Cerebellar nuclear complex (tissue), 1 donor: ENCODE results near the gene CFL2.
"Not testable (repeated sequence)": the region's sequence is repeated elsewhere in the genome, so short reads cannot be mapped to it uniquely, and the experiment has no call there.

ENCODE experiments used
- DNase-seq, 2 experiments: peaks; one replicate each; lab custom pipeline; 2025; lab: John Stamatoyannopoulos, UW

CFL2 gene

DNA sequence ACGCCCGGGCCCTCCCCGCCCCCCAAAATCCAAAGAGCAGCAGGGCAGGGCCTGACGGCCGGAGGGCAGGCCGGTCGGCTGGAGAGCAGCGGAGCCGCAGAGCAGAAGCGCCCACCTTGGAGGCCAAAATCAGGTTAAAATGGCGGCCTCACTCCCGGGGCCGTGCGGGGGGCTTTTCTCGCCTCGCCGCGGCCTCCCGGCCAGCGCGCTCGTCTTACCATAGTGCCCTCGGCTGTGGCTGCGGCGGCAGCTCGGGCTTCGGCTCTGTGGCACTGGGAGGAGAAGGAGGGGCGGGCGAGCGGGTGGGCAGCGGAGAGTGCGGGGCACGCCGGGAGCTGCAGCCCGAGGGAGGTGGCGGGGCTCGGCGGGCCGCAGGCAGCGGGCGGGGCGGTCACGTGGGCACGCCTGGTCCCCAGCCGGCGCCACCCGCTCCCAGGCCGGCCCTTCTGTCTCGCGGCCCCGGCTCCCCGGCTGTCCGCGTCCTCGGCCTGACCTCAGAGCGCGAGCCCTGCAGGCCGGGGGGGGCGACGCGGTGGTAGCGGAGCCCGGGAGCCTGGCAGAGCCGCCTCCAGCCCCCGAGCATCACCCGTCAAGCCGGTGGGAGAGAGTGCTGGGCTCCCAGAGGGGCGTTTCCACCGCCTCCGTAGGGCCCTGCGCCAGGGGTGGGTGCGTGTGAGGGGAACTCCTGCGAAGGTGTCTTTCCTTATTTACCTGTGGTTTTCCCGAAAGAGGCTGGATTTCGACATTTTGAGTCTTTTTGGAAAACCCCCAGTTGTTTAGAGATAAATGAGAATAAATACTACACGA lies at the start of gene CFL2:
TSS of gene CFL2 (minus strand) at position 274 of the 807 bp plus-strand sequence. CDS start at position 221, 53 bp downstream.
- peak; percentile 12 to 54 for DNase-seq

GRCh38 chr14:34755215-34755614 lies 40.8 kb upstream of the CFL2 start:
- no peak for DNase-seq

GRCh38 chr14:34754687-34755086 lies 40.3 kb upstream of the CFL2 start:
- DNase-seq, result no peak

DNA sequence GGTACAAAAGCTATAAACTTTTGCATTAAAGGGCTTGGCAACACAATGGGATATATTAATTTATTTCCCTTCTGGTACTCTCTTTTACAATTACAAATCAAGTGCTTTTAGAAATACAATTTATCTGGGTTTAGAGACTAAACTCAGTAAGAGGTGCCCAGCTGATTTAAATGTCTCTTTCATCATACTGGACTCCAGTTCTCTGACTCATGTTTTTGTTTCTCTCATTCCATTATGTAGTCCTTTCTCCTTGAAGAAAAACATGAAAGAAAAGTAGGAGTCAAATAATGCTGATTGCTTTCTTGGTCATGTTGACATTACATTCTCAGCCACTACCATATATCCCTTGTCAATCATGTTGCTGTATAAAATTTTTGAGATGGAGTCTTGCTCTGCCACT lies 36.3 kb upstream of the CFL2 start:
- no peak for DNase-seq

DNA sequence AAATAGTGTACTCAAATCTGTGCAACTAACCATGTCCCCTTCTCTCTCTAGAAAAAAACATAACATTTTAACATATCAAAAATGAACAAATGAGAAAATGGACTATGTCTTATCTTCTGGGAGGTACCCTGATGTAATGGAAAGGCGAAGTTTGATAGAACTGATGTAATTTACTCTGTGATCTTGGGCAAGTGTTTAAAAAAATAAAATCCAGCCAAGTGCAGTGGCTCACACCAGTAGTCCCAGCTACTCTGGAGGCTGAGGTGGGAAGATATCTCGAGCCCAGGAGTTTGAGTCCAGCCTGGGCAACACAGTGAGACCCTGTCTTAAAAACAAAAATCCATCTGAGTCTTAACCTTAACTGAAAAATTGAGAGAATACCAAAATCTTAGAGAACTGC lies 35.8 kb upstream of the CFL2 start:
- DNase-seq, result no peak

GRCh38 chr14:34749408-34749807 lies 35.0 kb upstream of the CFL2 start:
- DNase-seq, result no peak

DNA sequence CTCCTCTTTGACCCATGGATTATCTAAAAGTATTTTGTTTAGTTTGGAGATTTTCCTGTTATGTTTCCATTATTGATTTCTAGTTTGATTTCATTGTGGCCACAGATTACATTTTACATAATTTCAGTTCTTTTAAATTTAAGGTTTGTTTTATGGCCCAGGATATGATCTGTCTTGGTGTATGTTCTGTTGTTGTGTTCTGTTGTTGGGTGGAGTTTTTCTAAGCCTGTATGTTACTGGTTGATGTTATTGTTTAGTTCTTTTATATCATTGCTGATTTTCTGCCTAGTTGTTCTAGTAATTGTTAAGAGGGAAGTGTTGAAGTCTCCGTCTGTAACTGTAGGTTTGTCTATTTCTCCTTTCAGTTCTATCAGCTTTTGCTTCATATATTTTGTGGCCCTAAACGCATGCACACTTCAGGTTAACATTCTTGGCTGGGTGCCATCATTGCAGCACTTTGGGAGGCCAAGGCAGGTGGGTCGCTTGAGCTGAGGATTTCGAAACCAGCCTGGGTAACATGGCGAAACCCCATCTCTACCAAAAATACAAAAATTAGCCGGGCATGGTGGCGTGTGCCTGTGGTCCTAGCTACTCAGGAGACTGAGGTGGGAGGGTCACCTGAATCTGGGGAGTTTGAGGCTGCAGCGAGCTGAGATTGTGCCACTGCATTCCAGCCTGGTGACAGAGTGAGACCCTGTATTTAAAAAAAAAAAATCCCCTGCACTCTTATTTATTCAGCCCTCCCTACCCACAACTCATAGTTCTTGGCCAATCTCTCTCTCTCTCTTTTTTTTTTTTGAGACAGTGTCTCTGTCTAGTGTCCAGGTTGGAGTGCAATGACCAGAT lies 28.1 kb upstream of the CFL2 start:
- DNase-seq, result no peak

DNA sequence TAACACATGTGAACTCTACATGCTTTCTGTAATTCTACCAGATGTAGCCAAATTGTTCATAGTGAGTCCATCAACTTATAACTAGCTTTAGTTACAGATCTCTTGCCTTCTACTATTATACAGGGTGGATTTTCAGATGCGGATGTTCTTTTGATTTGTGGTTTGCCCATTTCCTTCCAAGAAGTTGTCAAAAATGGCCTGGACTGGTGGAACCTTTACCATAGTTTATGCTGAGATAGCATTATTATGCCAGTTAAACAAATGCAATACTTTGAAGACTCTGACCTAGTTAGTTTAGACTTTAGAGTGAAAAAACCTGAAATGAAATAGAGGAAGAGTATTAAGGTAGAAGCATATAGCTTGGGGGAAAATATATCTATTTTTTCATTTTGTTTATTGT lies 27.4 kb upstream of the CFL2 start:
- DNase-seq, result no peak

GRCh38 chr14:34740139-34740538 lies 25.7 kb upstream of the CFL2 start:
- not testable (repeated sequence) for DNase-seq

DNA sequence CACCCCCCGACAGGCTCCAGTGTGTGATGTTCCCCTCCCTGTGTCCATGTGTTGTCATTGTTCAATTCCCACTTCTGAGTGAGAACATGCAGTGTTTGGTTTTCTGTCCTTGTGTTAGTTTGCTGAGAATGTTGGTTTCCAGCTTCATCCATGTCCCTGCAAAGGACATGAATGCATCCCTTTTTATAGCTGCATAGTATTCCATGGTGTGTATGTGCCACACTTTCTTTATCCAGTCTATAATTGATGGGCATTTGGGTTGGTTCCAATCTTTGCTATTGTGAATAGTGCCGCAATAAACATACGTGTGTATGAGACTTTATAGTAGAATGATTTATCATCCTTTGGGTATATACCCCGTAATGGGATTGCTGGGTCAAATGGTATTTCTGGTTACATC lies 22.7 kb upstream of the CFL2 start:
- DNase-seq, result not testable (repeated sequence)

GRCh38 chr14:34733245-34733644 lies 18.9 kb upstream of the CFL2 start:
- no peak for DNase-seq

GRCh38 chr14:34732802-34733201 lies 18.4 kb upstream of the CFL2 start:
- no peak for DNase-seq

- no peak for DNase-seq
Observed at GRCh38 chr14:34723867-34724266, 9.5 kb upstream of the CFL2 start.

DNA sequence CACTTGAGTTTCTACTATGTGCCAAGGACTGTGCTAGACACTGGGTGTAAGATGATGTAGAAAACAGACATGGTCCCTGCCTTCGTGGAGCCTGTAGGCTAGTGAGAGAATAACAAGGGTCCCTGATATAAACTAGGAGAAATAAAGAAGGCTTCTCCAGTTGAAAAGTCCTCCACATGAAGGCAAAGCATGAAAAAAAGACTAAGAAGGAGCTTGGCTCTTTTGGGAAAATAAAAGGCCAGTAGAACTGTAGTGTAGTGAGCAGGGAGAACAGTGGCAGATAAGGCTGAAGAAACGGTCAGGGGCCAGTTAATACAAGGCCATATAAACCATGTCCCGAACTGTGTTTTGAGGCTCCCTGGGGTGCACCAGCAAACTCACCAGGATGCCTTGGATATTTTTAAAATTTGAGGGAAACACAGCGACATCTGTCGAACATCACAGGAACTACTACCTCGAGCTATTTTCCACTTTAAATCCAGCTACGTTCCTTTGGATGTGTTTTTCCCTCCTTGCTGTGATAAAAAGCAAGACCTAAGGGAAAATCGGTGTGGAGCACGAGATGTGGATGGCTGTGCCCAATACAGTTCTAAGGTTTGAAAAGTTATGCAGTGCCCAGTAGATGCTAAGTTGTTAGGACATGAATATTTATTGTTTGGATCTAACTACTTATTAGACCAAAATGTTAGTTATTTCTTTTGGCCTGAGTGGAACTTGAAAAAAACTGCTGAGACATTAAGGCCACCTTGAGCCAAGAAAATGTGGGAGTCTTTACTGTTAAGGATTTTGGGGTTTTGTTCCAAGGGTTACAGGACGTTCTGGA lies 8.5 kb upstream of the CFL2 start:
- peak in 1 of 2 experiments; percentile 22 for DNase-seq

DNA sequence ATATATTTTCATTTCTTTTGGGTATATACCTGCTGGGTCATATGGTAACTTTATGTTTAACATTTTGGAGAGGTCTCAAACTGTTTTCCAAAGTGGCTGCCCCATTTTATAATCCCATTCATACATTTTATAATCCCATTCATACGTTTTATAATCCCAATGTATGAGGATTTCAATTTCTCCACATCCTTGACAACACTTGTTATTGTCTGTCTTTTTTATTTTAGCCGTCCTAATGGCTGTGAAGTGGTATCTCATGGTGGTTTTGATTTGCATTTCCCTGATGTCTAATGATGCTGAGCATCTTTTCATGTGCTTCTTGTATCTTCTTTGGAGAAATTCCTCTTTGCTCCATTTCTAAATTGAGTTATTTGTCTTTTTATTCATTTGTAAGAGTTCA lies 6.7 kb upstream of the CFL2 start:
- no peak for DNase-seq

GRCh38 chr14:34718750-34719304 lies 4.4 kb upstream of the CFL2 start:
- no peak for DNase-seq

- DNase-seq, result no peak
Observed at GRCh38 chr14:34715127-34715863, 902 bp upstream of the CFL2 start.

DNA sequence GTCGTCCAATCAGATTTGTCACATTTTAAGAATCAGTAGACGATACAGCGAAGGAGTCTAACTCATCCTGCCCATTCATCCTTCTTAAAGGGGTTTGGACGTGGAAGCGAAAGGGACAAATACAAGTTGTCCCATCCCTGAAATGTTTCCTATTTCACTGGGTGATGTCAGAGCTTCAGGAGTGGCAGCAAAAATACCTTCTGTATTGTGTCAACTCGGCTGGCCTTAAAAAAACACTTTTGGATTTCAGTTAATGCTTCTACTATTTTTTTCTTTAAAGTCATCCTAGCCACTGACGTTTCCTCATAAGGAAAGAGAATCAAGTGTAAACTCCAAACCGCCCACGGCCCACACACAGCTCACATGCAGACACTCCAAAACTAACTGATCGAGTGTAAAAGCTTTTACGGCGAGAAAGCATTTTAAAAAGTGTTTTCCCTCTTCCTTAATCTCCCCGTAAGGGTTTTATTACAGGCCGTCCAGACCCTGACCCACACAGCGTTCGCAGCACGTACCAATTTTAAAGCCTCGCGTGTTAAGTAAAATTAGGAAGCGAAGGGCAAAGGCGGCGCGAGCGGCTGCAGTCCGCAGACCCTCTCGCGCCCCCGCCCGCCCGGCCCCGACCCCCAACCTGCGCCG lies 593 bp downstream of the CFL2 start:
- no peak for DNase-seq

- no peak for DNase-seq
Observed at GRCh38 chr14:34713122-34713680, 1.2 kb downstream of the CFL2 start.
